Gastroesophageal sphincter (tissue), 4 donors: ENCODE data around the gene ZNF853. TPM values are rescaled to one million over a fixed set of nuclear protein-coding genes. Genes with fewer than 3 reads are reported as not detected.
A peak's percentile ranks its signal among the peaks of the same experiment; 100 is the strongest.

Source experiments
- ATAC-seq: fragments of 150-250 bp; one replicate; pipeline ENCODE4 v1.9.1; 2016; ENCODE audit warnings: mild to moderate bottlenecking, moderate library complexity
- H3K27ac ChIP-seq, 4 donors: fragments of 200-600 bp; sonication (generic) in 3 of 4; 1 replicate in 3 of 4; 2 replicates in 1 of 4; pipeline ENCODE4 v1.5.1; 2016 to 2019
- H3K27me3 ChIP-seq: fragments of 200-600 bp; sonication (generic); one replicate; pipeline ENCODE4 v1.5.1; 2019
- H3K36me3 ChIP-seq, 2 donors: fragments of 200-600 bp; sonication (generic); one replicate each; pipeline ENCODE4 v1.5.1; 2019; ENCODE audit warnings: control low read depth in 1 of 2
- H3K4me1 ChIP-seq, 3 donors: fragments of 200-600 bp; sonication (generic); 1 replicate in 2 of 3; 2 replicates in 1 of 3; pipeline ENCODE4 v1.5.1; 2016 to 2019; ENCODE audit warnings: control low read depth in 2 of 3
- H3K4me3 ChIP-seq, 2 donors: fragments of 200-600 bp; sonication (generic); one replicate each; pipeline ENCODE4 v1.5.1; 2019; ENCODE audit warnings: mild to moderate bottlenecking in 1 of 2, moderate library complexity in 1 of 2
- H3K9me3 ChIP-seq, 3 donors: fragments of 200-600 bp; sonication (generic); one replicate each; pipeline ENCODE4 v1.5.1; 2017 to 2019; ENCODE audit warnings: control low read depth in 2 of 3
- CTCF ChIP-seq, 4 experiments: fragments of 200-600 bp in 2 of 4; fragments of 450-650 bp in 2 of 4; sonication (generic) in 1 of 4; IDR thresholded peaks; one replicate each; pipeline ENCODE4 v1.5.1; 2017 to 2019; ENCODE audit warnings: antibody characterized with exemption in 4 of 4, mild to moderate bottlenecking in 2 of 4, moderate library complexity in 2 of 4
- EP300 ChIP-seq: sonication (generic); formaldehyde crosslinking; IDR thresholded peaks from one replicate; pipeline ENCODE4 v1.6.1; 2017; ENCODE audit warnings: antibody characterized with exemption, mild to moderate bottlenecking
- POLR2A ChIP-seq, 2 donors: fragments of 450-650 bp; IDR thresholded peaks; one replicate each; pipeline ENCODE4 v1.6.1; 2017; ENCODE audit warnings: antibody characterized with exemption in 2 of 2, mild to moderate bottlenecking in 2 of 2, moderate library complexity in 1 of 2
- POLR2AphosphoS5 ChIP-seq: sonication (generic); formaldehyde crosslinking; IDR thresholded peaks from one replicate; pipeline ENCODE4 v1.6.1; 2017; ENCODE audit warnings: antibody characterized with exemption
- WGBS, 2 donors: methylation state at CpG; one replicate each; pipeline ENCODE4 v1.1.5; 2018; ENCODE audit warnings: low coverage in 1 of 2; 5-methylcytosine and 5-hydroxymethylcytosine counted together
- total RNA-seq, 4 donors: library from RNA; depleted of rRNA; stranded (reverse); fragments of >200 nt; gene quantifications; one replicate each; pipeline ENCODE4 v1.1.0, GENCODE V29; 2016

ZNF853 gene
- total RNA-seq, 4 donors from 2014 or later: 12.9 to 32.3 (median 19.4) TPM

GRCh38 chr7:6636741-6637543 lies 21.5 kb downstream of the ZNF853 start, which contains the start of gene ZNF316:
Gene ZNF316 (plus strand): TSS chr7:6637318. CDS start chr7:6642410, 5,092 bp downstream.
- Histone ChIP-seq H3K27ac (peak within 1 kb of the TSS; percentile 44 to 92 (median 82)), H3K36me3 (peaks cover 0 to 27% of the 10 kb centered on the region in 2 donors), H3K27me3 (no peaks in the 10 kb centered on the region), H3K4me3 (peak within 1 kb of the TSS; percentile 95 to 97), H3K9me3 (no peaks in the 10 kb centered on the region), H3K4me1 (peaks cover 0 to 45% (median 17%) of the 10 kb centered on the region in 3 donors)
- TF ChIP-seq EP300 (no peak), POLR2A (IDR thresholded peaks at IDR 0.05) (peak; percentile 66 to 82), POLR2AphosphoS5 (peak; percentile 45), CTCF (IDR thresholded peaks at IDR 0.05) (no peak)
- peak; percentile 78 for ATAC-seq
- no CpG with 5 or more reads among the region's 104 CpGs for WGBS, 2 donors

- Histone ChIP-seq H3K27me3 (no peaks in the 10 kb centered on the region), H3K4me3 (peak overlapping the region; percentile 90 to 97), H3K4me1 (peaks cover 0 to 45% (median 17%) of the 10 kb centered on the region in 3 donors), H3K27ac (peak overlapping the region; percentile 14 to 83 (median 82)), H3K36me3 (peaks cover 0 to 34% of the 10 kb centered on the region in 2 donors), H3K9me3 (no peaks in the 10 kb centered on the region)
- WGBS, 2 donors: 0% methylated on average over 7 of the region's 60 CpGs; no CpG with 5 or more reads in 1 of the 2 donors
- peak in 2 of 4 experiments; percentile 17 to 42 for TF ChIP-seq CTCF (IDR thresholded peaks at IDR 0.05)
- no peak for TF ChIP-seq EP300
- peak; percentile 42 for ATAC-seq
These were observed 22.3 kb downstream of the ZNF853 start for GRCh38 chr7:6637544-6638229.

GRCh38 chr7:6639032-6639431 lies 23.6 kb downstream of the ZNF853 start:
- WGBS, 2 donors: 43 to 60% methylated on average over 1 of the region's 4 CpGs
- Histone ChIP-seq H3K4me1 (peaks cover 0 to 45% (median 17%) of the 10 kb centered on the region in 3 donors), H3K36me3 (peaks cover 0 to 48% of the 10 kb centered on the region in 2 donors), H3K4me3 (peak overlapping the region in 1 of 2 donors; percentile 97), H3K9me3 (no peaks in the 10 kb centered on the region), H3K27me3 (no peaks in the 10 kb centered on the region), H3K27ac (no peak overlapping the region)
- TF ChIP-seq POLR2AphosphoS5 (no peak), EP300 (no peak), CTCF (IDR thresholded peaks at IDR 0.05) (no peak), POLR2A (IDR thresholded peaks at IDR 0.05) (no peak)
- no peak for ATAC-seq

- no peaks in the 10 kb centered on the region for H3K27me3 ChIP-seq
- peaks cover 0 to 53% of the 10 kb centered on the region in 2 donors for H3K36me3 ChIP-seq
- 100% methylated on average over 3 of the region's 11 CpGs; no CpG with 5 or more reads in 1 of the 2 donors for WGBS, 2 donors
- H3K4me3 ChIP-seq: no peak overlapping the region
- TF ChIP-seq POLR2A (IDR thresholded peaks at IDR 0.05) (no peak), POLR2AphosphoS5 (no peak), EP300 (no peak)
- H3K27ac ChIP-seq: no peak overlapping the region
- H3K4me1 ChIP-seq: peaks cover 0 to 45% (median 17%) of the 10 kb centered on the region in 3 donors
- ATAC-seq: no peak
- H3K9me3 ChIP-seq: no peaks in the 10 kb centered on the region
These were observed 24.2 kb downstream of the ZNF853 start for GRCh38 chr7:6639627-6640026.

GRCh38 chr7:6640246-6640721 lies 24.9 kb downstream of the ZNF853 start:
- TF ChIP-seq CTCF (IDR thresholded peaks at IDR 0.05) (no peak), POLR2AphosphoS5 (no peak), EP300 (no peak), POLR2A (IDR thresholded peaks at IDR 0.05) (no peak)
- no peak overlapping the region for H3K27ac ChIP-seq
- ATAC-seq: peak; percentile 29
- H3K9me3 ChIP-seq: no peaks in the 10 kb centered on the region
- WGBS, 2 donors: 65 to 69% methylated on average over 3 to 5 of the region's 11 CpGs
- H3K36me3 ChIP-seq: peaks cover 0 to 60% of the 10 kb centered on the region in 2 donors
- H3K27me3 ChIP-seq: no peaks in the 10 kb centered on the region
- H3K4me1 ChIP-seq: peaks cover 0 to 45% (median 17%) of the 10 kb centered on the region in 3 donors
- H3K4me3 ChIP-seq: no peak overlapping the region
